MG63 (cell line): ENCODE data around the gene FAAP20. TPM values are rescaled to one million over a fixed set of nuclear protein-coding genes. Genes with fewer than 3 reads are reported as not detected.

Experiments
- DNase-seq: peaks from one replicate; pipeline ENCODE4 v3.0.0-alpha.2; 2020
- H3K27me3 ChIP-seq: fragments of 250-450 bp; sonication (Bioruptor Pico); 2 replicates; pipeline ENCODE4 v1.5.1; 2020; ENCODE audit warnings: mild to moderate bottlenecking, moderate library complexity
- H3K36me3 ChIP-seq: fragments of 250-450 bp; sonication (Bioruptor Pico); 2 replicates; pipeline ENCODE4 v1.5.1; 2020; ENCODE audit warnings: mild to moderate bottlenecking, moderate library complexity
- H3K4me3 ChIP-seq: fragments of 250-450 bp; sonication (Bioruptor Pico); 2 replicates; pipeline ENCODE4 v1.5.1; 2020; ENCODE audit warnings: mild to moderate bottlenecking, moderate library complexity
- H3K9me3 ChIP-seq: fragments of 250-450 bp; sonication (Bioruptor Pico); 2 replicates; pipeline ENCODE4 v1.5.1; 2020; ENCODE audit warnings: mild to moderate bottlenecking, moderate library complexity
- total RNA-seq: library from RNA; depleted of rRNA; stranded (reverse); fragments of >200 nt; shearing (Covaris generic); gene quantifications from 2 replicates; pipeline ENCODE4 v1.2.3, GENCODE V29; 2014; ENCODE audit warnings: low replicate concordance

The FAAP20 gene
- total RNA-seq, 1 experiment from 2014 or later: 75.0 TPM

DNA sequence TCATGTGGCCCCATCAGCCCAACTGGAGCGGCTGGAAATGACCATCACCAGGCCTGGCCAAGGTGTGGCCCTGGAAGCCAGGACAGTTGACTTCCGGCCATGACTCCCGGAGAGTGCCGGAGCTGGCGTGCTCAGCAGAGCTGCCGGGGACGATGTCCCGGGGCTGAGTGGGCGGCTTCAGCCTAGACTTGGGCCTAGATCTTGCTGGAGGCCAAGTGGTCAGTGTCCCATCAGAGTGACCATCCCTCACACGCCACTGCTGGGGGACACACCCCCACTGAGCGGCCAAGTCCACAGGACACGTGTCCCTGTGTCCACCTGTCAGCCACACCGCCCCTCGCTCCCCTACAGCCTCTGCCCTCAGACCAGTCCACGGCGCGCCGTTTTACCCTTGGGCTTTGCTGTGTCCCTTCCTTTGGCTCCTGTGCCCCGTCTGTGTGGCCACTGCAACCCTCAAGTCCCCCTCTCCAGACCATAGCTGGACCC is 4.0 kb downstream of the FAAP20 start:
- no peaks in the 10 kb centered on the region for H3K27me3 ChIP-seq
- no peaks in the 10 kb centered on the region for H3K9me3 ChIP-seq
- no peak for DNase-seq
- H3K4me3 ChIP-seq: no peak overlapping the region
- H3K36me3 ChIP-seq: peaks cover 5% of the 10 kb centered on the region

DNA sequence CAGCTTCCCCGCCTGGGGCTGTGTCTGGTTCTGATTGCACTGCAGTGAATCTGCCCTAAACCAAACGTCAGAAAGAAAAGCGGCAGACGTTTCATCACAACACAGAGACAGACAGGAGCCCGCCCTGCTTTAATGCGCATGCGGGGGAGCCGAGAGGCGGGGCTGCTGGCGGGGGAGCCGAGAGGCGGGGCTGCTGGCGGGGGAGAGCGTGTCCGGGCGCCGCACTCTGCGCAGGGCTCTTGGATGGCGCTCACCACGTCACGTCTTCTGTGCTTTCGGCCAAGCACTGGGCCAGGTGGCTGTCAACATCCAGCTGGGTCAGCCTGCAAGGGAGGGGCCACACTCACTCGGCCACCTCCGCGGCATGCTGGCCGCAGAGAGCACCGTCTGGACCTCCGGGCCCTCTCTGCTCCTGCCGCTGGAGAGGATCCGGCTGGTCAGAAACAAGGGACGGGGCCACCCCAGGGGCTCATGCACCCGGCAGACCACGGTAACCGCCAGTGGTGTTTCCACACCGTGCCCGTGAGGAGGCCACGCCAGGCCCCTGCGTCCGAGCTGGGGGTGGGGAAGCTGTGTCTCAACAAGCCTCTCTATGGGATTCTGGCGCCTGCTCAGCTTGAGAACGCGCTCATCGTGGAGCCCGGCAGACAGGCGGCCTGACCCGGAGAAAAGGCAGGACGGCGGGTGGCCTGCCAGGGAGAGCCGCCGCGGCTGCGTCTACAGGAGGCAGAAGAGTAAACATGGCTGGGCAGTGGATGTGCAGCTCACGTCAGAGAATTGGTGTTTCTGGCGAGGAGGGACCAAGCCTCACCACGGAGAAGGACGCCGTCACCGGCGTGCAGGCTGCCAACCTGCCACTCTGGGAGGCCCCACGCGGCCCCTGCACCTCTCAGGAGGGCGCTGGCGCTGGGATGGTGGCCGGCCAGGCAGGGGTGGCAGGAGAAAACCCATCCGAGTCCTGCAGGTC is 4.8 kb downstream of the FAAP20 start:
- Histone ChIP-seq H3K27me3 (no peaks in the 10 kb centered on the region), H3K36me3 (peaks cover 5% of the 10 kb centered on the region), H3K4me3 (peak overlapping the region; percentile 44), H3K9me3 (no peaks in the 10 kb centered on the region)
- peak; percentile 89 for DNase-seq

DNA sequence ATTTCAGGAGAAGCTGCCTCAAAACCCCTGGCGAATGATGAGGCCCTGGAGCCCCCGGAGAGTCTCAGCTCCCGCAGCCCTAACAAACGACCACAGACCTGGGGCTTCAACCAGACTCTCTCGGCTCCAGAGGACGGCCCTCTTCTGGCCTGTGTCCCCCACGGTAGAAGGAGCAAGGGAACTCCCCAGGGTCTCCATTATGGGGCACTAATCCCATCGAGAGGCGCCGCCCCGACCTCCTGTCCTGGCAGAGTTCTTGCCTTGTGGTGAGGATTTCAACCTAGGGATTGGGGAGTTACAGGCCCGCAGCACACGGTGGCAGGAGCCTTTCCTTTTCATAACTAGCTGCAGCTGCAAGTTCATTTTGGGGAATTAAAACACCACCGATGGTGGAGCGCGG is 6.2 kb downstream of the FAAP20 start:
- no peak for DNase-seq
- H3K4me3 ChIP-seq: no peak overlapping the region
- H3K27me3 ChIP-seq: no peaks in the 10 kb centered on the region
- peaks cover 5% of the 10 kb centered on the region for H3K36me3 ChIP-seq
- H3K9me3 ChIP-seq: no peaks in the 10 kb centered on the region

DNA sequence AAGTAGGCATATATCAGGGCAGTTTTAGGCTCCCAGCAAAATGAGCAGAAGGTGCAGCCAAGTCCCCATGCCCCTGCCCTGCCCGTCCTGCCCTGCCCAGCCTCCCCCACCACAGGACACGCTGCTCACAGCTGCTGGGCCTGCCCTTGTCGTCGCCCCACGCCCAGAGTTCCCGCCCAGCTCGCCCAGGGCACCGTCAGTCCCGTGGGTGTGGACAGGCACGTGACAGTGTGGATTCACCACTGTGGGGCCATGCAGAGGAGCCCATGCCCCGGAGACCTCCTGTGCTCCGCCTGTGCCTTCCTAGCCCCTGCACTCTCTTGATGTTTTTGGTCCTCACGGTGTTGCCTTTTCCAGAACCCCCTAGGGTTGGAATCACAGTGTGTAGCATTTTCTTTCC is 7.0 kb downstream of the FAAP20 start:
- peaks cover 2% of the 10 kb centered on the region for H3K36me3 ChIP-seq

DNA sequence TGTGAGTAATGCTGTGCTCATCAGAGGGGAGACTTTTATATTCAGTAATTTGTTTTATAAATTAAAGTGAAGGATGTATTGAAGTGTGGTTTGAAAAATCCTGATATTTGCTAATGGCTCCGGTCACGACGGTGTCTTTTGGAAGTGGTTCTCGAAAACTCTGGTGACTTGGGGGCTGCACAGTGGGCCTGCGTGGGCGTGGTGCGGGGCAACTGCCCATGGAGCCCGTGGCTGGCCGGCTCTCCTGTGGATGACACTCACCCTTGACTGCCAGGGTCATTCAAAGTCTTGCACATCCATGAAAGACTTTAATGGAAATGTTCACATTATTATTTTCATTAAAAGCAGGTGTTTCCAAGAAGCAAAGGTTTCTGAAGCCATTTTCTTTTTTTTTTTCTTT is 7.7 kb downstream of the FAAP20 start:
- no peaks in the 10 kb centered on the region for H3K27me3 ChIP-seq
- no peak for DNase-seq
- H3K9me3 ChIP-seq: no peaks in the 10 kb centered on the region
- H3K36me3 ChIP-seq: peaks cover 2% of the 10 kb centered on the region; the same call in 1 of the 2 replicates
- no peak overlapping the region for H3K4me3 ChIP-seq

More for the DNA sequence above, 7.0 kb downstream of the FAAP20 start:
- Histone ChIP-seq H3K9me3 (no peaks in the 10 kb centered on the region), H3K4me3 (no peak overlapping the region), H3K27me3 (no peaks in the 10 kb centered on the region)
- DNase-seq: no peak

DNA sequence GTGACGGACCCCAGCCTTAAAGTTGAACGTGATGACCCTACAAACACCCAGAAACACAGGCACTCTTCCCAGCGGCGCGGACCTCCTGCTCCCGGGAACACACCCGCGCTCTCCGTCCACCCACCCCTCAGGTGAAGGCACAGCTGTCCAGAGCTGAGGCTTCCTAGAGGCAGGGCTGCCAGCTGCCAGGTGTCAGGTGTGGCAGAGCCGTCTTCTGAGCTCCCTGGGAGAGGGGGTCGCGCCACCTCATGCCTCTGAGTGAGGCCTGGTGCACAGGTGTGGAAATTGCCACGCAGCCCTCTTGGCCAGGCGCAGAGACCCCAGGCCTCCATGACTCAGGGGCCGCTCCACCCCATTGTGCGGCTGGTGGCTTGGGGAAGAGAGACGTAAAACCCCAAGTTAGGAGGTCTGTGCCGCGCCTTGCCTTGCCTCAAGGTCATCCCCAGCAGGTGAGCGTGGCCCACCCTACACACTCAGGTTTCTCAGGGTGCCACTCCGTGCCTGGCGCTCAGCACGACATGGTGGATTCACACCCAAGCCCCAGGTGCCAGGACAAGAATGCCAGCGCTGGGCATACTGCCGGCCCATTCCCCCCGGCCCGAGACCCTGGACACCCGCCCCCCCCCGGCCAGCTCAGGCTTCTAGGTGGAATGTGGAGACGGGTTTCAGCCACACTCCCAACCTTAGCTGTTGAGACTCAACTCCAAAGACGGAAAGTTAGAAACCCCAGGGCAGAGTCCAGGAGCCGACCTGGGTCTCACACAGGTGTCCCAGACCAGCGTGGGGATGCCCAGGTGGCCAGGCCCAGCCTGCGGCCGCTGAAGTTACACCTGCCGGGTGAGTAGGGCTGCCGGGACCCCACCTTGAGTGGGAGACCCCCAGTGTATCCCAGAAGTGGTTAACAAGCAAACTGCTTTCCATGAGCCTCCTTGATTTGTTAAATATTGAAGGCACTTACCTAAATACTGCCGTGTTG is 8.4 kb downstream of the FAAP20 start:
- DNase-seq: no peak
- Histone ChIP-seq H3K36me3 (peaks cover 2% of the 10 kb centered on the region; the same call in 1 of the 2 replicates), H3K9me3 (no peaks in the 10 kb centered on the region), H3K4me3 (no peak overlapping the region), H3K27me3 (no peaks in the 10 kb centered on the region)

DNA sequence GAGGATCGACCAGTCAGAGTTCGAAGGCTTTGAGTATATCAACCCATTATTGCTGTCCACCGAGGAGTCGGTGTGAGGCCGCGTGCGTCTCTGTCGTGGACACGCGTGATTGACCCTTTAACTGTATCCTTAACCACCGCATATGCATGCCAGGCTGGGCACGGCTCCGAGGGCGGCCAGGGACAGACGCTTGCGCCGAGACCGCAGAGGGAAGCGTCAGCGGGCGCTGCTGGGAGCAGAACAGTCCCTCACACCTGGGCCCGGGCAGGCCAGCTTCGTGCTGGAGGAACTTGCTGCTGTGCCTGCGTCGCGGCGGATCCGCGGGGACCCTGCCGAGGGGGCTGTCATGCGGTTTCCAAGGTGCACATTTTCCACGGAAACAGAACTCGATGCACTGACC is 9.6 kb downstream of the FAAP20 start:
- DNase-seq: no peak
- no peaks in the 10 kb centered on the region for H3K9me3 ChIP-seq
- H3K36me3 ChIP-seq: no peaks in the 10 kb centered on the region
- no peak overlapping the region for H3K4me3 ChIP-seq
- no peaks in the 10 kb centered on the region for H3K27me3 ChIP-seq

DNA sequence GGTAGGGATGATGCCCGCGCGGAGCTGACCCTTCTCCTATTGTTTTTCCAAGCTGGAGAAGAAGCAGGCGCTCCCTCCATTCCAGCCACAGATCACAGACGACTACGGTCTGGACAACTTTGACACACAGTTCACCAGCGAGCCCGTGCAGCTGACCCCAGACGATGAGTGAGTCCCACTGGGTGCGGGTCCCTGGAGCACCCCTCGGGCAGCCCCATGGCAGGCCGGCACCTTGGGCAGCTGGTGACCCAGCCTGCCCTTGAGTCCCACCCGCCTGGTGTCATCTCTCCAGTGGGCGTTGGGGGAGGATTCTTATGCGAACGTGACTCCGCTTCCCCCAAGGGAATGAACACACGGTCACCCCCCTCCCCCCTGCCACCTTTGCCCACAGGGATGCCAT is 10.0 kb downstream of the FAAP20 start:
- Histone ChIP-seq H3K9me3 (no peaks in the 10 kb centered on the region), H3K36me3 (no peaks in the 10 kb centered on the region), H3K4me3 (no peak overlapping the region), H3K27me3 (no peaks in the 10 kb centered on the region)
- no peak for DNase-seq

DNA sequence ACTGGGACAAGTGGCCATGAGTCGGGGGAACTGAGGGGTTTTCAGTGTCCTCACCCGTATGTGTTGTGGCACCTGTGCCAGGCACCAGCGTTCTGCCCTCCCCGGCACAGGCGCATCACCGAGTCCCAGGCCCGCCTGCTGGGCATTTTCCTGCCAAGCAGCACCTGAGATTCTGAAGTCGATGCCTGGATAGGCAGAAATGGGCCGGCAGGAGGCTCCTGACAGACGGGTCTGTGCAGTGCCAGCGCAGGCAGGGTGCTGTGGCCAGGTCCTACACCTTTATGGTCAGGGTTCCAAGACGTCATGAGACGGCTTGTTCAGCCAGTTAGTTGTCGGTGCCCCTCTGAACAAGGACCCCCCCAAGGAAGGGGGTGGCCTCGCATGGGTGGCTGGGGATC is 10.6 kb downstream of the FAAP20 start:
- Histone ChIP-seq H3K36me3 (no peaks in the 10 kb centered on the region), H3K4me3 (no peak overlapping the region), H3K27me3 (no peaks in the 10 kb centered on the region), H3K9me3 (no peaks in the 10 kb centered on the region)
- DNase-seq: no peak

DNA sequence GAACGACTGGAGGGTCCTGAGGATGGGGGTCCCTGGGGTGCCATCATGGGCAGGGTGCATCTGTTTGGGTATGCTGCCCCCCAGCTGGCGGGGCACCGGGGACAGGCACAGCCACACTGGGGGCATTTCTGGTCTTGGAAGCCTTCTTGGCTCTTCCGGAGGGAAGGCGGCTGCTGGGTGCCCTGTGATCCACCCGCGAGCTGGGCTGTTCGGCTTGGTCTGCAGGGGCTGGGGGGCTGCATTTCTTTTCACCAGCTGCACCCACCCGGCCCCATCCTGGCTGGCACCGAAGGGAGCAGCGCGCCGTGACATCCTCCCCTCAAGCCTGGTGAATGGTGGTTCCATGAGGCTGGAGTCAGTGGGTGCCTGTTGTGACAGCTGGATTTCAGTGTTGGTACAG is 12.2 kb downstream of the FAAP20 start:
- DNase-seq: no peak
- H3K36me3 ChIP-seq: no peaks in the 10 kb centered on the region
- no peaks in the 10 kb centered on the region for H3K9me3 ChIP-seq
- no peaks in the 10 kb centered on the region for H3K27me3 ChIP-seq
- H3K4me3 ChIP-seq: no peak overlapping the region

DNA sequence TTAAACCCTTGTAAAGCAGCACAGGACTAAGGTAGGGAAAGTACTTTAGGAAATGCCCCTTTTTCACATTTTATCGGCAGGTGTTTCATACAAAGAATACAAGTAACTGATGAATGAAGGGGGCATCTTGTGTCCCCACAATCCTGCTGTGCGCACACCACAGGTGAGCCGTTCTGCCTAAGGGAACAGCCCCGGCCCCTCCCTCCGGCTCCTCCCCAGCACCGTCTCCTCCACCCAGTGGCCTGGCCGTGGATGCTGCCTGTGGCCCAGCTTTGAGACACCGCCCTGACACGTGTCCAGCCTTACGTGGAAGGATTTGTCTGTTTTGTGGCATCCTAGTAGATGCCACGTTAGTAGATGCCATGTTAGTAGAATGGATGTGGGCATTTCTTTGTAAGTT is 12.8 kb downstream of the FAAP20 start:
- Histone ChIP-seq H3K36me3 (no peaks in the 10 kb centered on the region), H3K4me3 (no peak overlapping the region), H3K27me3 (no peaks in the 10 kb centered on the region), H3K9me3 (no peaks in the 10 kb centered on the region)
- no peak for DNase-seq

DNA sequence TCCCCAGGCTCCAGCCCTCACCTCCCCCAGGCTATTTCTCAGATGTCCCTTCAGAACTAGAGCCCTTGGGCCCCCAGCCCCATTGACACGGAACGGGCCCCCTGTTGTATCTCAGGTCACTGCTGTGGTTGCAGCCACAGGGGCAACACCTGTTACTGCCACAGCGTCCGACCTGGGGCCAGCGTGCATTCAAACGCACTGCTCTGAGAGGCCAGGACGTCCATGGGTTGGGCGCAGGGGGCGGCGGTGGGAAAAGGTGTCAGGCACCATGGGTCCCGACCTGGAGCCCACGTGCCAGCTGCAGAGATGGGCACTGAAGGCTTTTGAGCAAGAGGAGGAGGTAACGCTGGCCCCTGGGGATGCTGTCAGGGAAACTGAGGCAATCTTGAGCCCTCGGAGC is 13.3 kb downstream of the FAAP20 start:
- no peak overlapping the region for H3K4me3 ChIP-seq
- no peak for DNase-seq
- H3K9me3 ChIP-seq: no peaks in the 10 kb centered on the region
- no peaks in the 10 kb centered on the region for H3K36me3 ChIP-seq
- H3K27me3 ChIP-seq: no peaks in the 10 kb centered on the region

DNA sequence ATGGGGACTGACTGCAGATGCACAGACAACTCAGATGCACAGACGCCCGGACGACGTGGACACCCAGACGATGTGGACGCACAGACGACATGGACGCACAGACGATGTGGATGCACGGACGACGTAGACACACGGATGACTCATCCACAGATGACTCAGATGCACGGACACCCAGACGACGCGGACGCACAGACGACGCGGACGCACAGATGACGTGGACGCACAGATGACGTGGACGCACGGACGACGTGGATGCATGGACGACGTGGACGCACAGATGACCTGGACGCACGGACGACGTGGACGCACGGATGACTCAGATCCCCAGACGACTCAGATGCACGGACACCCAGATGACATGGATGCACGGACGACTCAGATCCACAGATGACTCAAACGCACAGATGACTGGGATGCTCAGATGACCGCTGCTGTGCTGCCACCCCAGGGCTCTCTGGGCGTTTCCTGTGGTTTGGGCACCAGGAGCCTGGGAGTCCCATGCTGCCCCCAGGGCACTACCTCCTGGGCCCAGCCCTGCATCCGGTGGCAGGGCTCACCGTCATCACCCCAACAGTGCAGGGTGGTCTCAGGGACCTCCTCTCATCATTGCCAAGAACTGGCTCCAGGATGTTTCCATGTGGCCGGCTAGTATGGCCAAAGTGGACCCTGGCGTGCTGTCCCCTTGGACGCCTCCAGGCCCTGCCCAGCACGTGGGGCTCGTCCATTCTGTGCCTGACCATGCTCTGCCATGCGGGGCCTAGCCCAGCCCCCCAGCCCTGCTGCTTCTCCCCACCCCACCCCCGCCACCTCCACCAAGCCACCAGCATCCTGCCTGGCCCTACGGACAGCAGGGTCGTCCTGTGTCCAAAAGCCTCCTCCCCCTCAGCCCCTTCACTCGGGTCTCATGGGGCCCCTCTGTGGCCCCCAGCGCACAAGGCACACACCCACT is 14.0 kb downstream of the FAAP20 start:
- H3K27me3 ChIP-seq: no peaks in the 10 kb centered on the region
- no peaks in the 10 kb centered on the region for H3K36me3 ChIP-seq
- no peaks in the 10 kb centered on the region for H3K9me3 ChIP-seq
- peak; percentile 22 for DNase-seq
- no peak overlapping the region for H3K4me3 ChIP-seq

DNA sequence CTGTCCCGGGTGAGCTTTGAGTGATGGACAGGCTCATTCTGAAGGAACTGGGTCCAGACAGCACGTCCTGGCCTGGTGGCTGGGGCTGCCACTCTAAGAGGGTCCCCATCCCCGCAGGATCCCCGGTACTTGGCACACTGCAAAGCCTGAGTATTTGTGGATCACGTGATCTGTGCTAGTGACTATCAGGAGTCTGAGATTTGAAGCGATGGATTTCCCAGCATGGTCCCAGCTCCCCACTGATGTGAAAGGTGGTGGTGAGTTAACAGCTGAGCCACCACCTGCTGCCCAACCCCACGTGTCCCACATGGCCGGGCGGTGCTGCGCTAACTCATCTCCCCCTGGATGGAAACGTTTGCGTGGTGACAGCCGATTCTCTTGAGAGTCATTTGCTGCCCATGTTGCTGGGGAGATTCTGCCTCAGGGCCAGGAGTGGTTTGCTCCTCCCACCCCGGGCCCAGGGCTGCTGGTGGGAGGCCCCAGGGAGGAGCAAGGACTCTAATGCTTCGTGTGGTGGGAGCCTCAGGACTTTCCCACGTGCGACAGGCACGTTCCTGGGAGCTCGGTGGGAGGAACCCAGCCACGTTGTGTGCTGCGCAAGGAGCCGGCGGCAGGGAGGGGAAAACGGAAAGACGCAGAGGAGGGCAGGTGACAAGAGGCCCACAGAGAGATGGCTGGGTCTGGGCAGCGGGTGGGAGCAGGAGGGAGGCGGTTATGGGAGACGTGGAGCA is 15.1 kb downstream of the FAAP20 start:
- Histone ChIP-seq H3K27me3 (no peaks in the 10 kb centered on the region), H3K9me3 (no peaks in the 10 kb centered on the region), H3K36me3 (no peaks in the 10 kb centered on the region), H3K4me3 (no peak overlapping the region)
- DNase-seq: no peak

DNA sequence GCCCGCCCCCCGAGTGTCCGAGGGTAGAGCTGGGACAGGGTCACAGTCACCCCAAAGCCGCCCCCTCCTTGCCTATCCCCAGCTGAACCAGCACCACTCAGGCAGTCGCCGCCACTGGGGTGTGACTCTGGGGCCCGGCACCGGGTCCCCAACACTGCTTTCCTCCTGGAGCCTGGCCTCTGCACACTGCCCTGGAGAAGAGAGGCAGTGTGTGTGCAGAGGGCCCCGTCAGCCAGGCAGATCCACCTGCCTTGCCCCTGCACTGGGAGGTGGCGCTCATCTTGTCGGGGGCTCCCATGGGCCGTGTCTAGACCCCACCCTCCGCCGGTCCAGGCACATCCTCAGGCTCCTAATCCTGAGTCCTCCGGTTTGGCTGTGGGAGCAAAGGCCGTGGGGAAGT is 15.7 kb downstream of the FAAP20 start:
- no peaks in the 10 kb centered on the region for H3K27me3 ChIP-seq
- no peak overlapping the region for H3K4me3 ChIP-seq
- no peak for DNase-seq
- H3K36me3 ChIP-seq: no peaks in the 10 kb centered on the region
- H3K9me3 ChIP-seq: no peaks in the 10 kb centered on the region
